Hepatocyte (in vitro differentiated cells): Measurements from ENCODE around the gene ORM2.

ENCODE experiments used
- EZH2 ChIP-seq: fragments of 200-600 bp; sonication (generic); IDR thresholded peaks from 2 replicates; pipeline ENCODE4 v1.6.1; 2016; ENCODE audit warnings: antibody characterized with exemption, mild to moderate bottlenecking, borderline replicate concordance
- TF ChIP-seq, protein P1 (sequence below): fragments of 200-600 bp; sonication (generic); IDR thresholded peaks from 2 replicates; pipeline ENCODE4 v1.5.1; 2016; ENCODE audit warnings: antibody characterized with exemption, mild to moderate bottlenecking; ENCODE audit not compliant: poor library complexity

DNA sequence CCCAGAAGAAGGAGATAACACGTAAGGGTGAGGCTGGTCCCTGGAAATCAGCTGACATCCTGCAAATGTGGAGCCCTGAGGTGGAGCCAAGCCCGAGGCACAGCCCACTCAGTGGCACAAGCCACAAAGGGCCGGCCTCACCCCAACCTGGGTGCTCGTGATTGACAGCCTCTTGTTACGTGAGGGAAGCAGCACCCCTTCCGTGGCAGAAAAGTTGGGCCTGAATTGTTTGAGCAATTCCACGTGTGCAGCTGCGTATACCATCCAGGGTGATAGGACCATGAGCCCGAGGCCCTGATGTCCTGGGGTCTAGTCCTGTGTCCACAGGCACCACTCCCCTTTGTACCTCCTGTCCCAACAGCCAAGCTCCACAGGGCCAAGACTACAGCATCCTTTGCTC is 4.8 kb downstream of the ORM2 start:
- TF ChIP-seq, protein P1, sequence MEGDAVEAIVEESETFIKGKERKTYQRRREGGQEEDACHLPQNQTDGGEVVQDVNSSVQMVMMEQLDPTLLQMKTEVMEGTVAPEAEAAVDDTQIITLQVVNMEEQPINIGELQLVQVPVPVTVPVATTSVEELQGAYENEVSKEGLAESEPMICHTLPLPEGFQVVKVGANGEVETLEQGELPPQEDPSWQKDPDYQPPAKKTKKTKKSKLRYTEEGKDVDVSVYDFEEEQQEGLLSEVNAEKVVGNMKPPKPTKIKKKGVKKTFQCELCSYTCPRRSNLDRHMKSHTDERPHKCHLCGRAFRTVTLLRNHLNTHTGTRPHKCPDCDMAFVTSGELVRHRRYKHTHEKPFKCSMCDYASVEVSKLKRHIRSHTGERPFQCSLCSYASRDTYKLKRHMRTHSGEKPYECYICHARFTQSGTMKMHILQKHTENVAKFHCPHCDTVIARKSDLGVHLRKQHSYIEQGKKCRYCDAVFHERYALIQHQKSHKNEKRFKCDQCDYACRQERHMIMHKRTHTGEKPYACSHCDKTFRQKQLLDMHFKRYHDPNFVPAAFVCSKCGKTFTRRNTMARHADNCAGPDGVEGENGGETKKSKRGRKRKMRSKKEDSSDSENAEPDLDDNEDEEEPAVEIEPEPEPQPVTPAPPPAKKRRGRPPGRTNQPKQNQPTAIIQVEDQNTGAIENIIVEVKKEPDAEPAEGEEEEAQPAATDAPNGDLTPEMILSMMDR, result no peak
- TF ChIP-seq EZH2, result no peak
